GM19467 (cell line): ENCODE results near the gene EFS.
"Not testable (repeated sequence)": the region's sequence is repeated elsewhere in the genome, so short reads cannot be mapped to it uniquely, and the experiment has no call there.

Experiments
- ATAC-seq: cut with Tn5 transposase; IDR thresholded peaks from one replicate; pipeline ENCODE4 v1.9.1; 2021; ENCODE audit warnings: mild to moderate bottlenecking, moderate library complexity; ENCODE audit not compliant: unreplicated experiment

EFS gene

GRCh38 chr14:23365036-23365731 lies at the start of gene EFS:
Gene EFS, minus strand, starts transcription at chr14:23365172. Its CDS starts 147 bp downstream, at chr14:23365025.
- no peak for ATAC-seq

GRCh38 chr14:23414254-23414653 lies 49.3 kb upstream of the EFS start:
- ATAC-seq, result no peak

- no peak for ATAC-seq
Observed at GRCh38 chr14:23413681-23414080, 48.7 kb upstream of the EFS start.

GRCh38 chr14:23411563-23412525 lies 46.9 kb upstream of the EFS start:
- ATAC-seq, result no peak

- ATAC-seq, result no peak
Observed at GRCh38 chr14:23409966-23410635, 45.1 kb upstream of the EFS start.

GRCh38 chr14:23409475-23409874 lies 44.5 kb upstream of the EFS start:
- no peak for ATAC-seq

- no peak for ATAC-seq
Observed at GRCh38 chr14:23408307-23408630, 43.3 kb upstream of the EFS start.

- no peak for ATAC-seq
Observed at GRCh38 chr14:23407516-23408306, 42.7 kb upstream of the EFS start, which contains the start of gene MYH6. Gene MYH6, minus strand, starts transcription at chr14:23408273. Its CDS starts 1,050 bp downstream, at chr14:23407223.

GRCh38 chr14:23406725-23407355 lies 41.9 kb upstream of the EFS start:
- ATAC-seq, result no peak

GRCh38 chr14:23406244-23406643 lies 41.3 kb upstream of the EFS start:
- ATAC-seq, result no peak

GRCh38 chr14:23405516-23406025 lies 40.6 kb upstream of the EFS start:
- no peak for ATAC-seq

- no peak for ATAC-seq
Observed at GRCh38 chr14:23405096-23405495, 40.1 kb upstream of the EFS start.

GRCh38 chr14:23404331-23404900 lies 39.4 kb upstream of the EFS start:
- no peak for ATAC-seq

- ATAC-seq, result no peak
Observed at GRCh38 chr14:23403908-23404307, 38.9 kb upstream of the EFS start.

- no peak for ATAC-seq
Observed at GRCh38 chr14:23403139-23403438, 38.1 kb upstream of the EFS start.

- no peak for ATAC-seq
Observed at GRCh38 chr14:23402296-23403138, 37.5 kb upstream of the EFS start.

- no peak for ATAC-seq
Observed at GRCh38 chr14:23401291-23401690, 36.3 kb upstream of the EFS start.

GRCh38 chr14:23400496-23401149 lies 35.7 kb upstream of the EFS start:
- not testable (repeated sequence) for ATAC-seq
